Muscle layer of duodenum (tissue), 2 donors: ENCODE data around the gene EXOC1L.
A peak's percentile ranks its signal among the peaks of the same experiment; 100 is the strongest.
"Not testable (repeated sequence)": the region's sequence is repeated elsewhere in the genome, so short reads cannot be mapped to it uniquely, and the experiment has no call there.

ENCODE experiments used
- H3K27ac ChIP-seq: one replicate; pipeline ENCODE4 v1.7.0; 2013; ENCODE audit warnings: mild to moderate bottlenecking, low read length
- H3K27me3 ChIP-seq: one replicate; pipeline ENCODE4 v1.7.0; 2013; ENCODE audit warnings: low read depth, mild to moderate bottlenecking, control low read depth, low read length
- H3K36me3 ChIP-seq, 2 donors: one replicate each; pipeline ENCODE4 v1.7.0; 2013; ENCODE audit warnings: low read length in 2 of 2, control low read depth in 1 of 2, mild to moderate bottlenecking in 1 of 2; ENCODE audit not compliant: insufficient read depth in 2 of 2, control insufficient read depth in 1 of 2
- H3K4me1 ChIP-seq, 2 donors: one replicate each; pipeline ENCODE4 v1.7.0; 2013; ENCODE audit warnings: low read length in 2 of 2, mild to moderate bottlenecking in 2 of 2, control low read depth in 1 of 2, moderate library complexity in 1 of 2; ENCODE audit not compliant: insufficient read depth in 2 of 2, control insufficient read depth in 1 of 2
- H3K4me3 ChIP-seq, 2 donors: one replicate each; pipeline ENCODE4 v1.7.0; 2013; ENCODE audit warnings: low read length in 2 of 2, low read depth in 1 of 2, mild to moderate bottlenecking in 1 of 2
- H3K9me3 ChIP-seq, 2 donors: one replicate each; pipeline ENCODE4 v1.7.0; 2013; ENCODE audit warnings: low read length in 2 of 2, control low read depth in 1 of 2, mild to moderate bottlenecking in 1 of 2; ENCODE audit not compliant: control insufficient read depth in 1 of 2
- donor health status: healthy.

The EXOC1L gene

GRCh38 chr4:55838356-55838755, 18.8 kb downstream of the EXOC1L start:
- H3K27ac ChIP-seq = no peak overlapping the region
- no peaks in the 10 kb centered on the region for H3K36me3 ChIP-seq
- no peaks in the 10 kb centered on the region for H3K27me3 ChIP-seq
- no peak overlapping the region for H3K4me3 ChIP-seq
- no peaks in the 10 kb centered on the region for H3K4me1 ChIP-seq
- H3K9me3 ChIP-seq = no peaks in the 10 kb centered on the region

- H3K4me1 ChIP-seq = no peaks in the 10 kb centered on the region
- no peaks in the 10 kb centered on the region for H3K27me3 ChIP-seq
- H3K36me3 ChIP-seq = no peaks in the 10 kb centered on the region
- H3K27ac ChIP-seq = no peak overlapping the region
- no peaks in the 10 kb centered on the region for H3K9me3 ChIP-seq
- no peak overlapping the region for H3K4me3 ChIP-seq
Measured at GRCh38 chr4:55838952-55839351, 19.4 kb downstream of the EXOC1L start.

GRCh38 chr4:55840956-55841355, 21.4 kb downstream of the EXOC1L start:
- Histone ChIP-seq H3K9me3 (no peaks in the 10 kb centered on the region), H3K4me1 (no peaks in the 10 kb centered on the region), H3K36me3 (no peaks in the 10 kb centered on the region), H3K27ac (no peak overlapping the region), H3K27me3 (no peaks in the 10 kb centered on the region), H3K4me3 (no peak overlapping the region)

GRCh38 chr4:55841373-55842239, 22.0 kb downstream of the EXOC1L start:
- H3K9me3 ChIP-seq, H3K4me3 ChIP-seq: not testable (repeated sequence)

GRCh38 chr4:55842312-55842711, 22.7 kb downstream of the EXOC1L start:
- H3K36me3 ChIP-seq, H3K4me1 ChIP-seq: not testable (repeated sequence)

More at GRCh38 chr4:55841373-55842239, 22.0 kb downstream of the EXOC1L start:
- H3K27me3 ChIP-seq, H3K36me3 ChIP-seq, H3K4me1 ChIP-seq, H3K27ac ChIP-seq: not testable (repeated sequence)

GRCh38 chr4:55849724-55850123, 30.1 kb downstream of the EXOC1L start:
- H3K27ac ChIP-seq = no peak overlapping the region
- no peaks in the 10 kb centered on the region for H3K9me3 ChIP-seq
- H3K36me3 ChIP-seq = no peaks in the 10 kb centered on the region
- no peaks in the 10 kb centered on the region for H3K27me3 ChIP-seq
- no peak overlapping the region for H3K4me3 ChIP-seq
- peaks cover 4 to 13% of the 10 kb centered on the region in 2 donors for H3K4me1 ChIP-seq

More at GRCh38 chr4:55842312-55842711, 22.7 kb downstream of the EXOC1L start:
- H3K9me3 ChIP-seq, H3K4me3 ChIP-seq, H3K27ac ChIP-seq, H3K27me3 ChIP-seq: not testable (repeated sequence)

- Histone ChIP-seq H3K9me3 (no peaks in the 10 kb centered on the region), H3K4me1 (peaks cover 11 to 21% of the 10 kb centered on the region in 2 donors), H3K27ac (no peak overlapping the region), H3K36me3 (no peaks in the 10 kb centered on the region), H3K27me3 (no peaks in the 10 kb centered on the region), H3K4me3 (no peak overlapping the region)
Measured at GRCh38 chr4:55851885-55852284, 32.3 kb downstream of the EXOC1L start.

- Histone ChIP-seq H3K4me3 (peak within 1 kb of the TSS; percentile 91 to 96), H3K27me3 (no peaks in the 10 kb centered on the region), H3K36me3 (peaks cover 0 to 14% of the 10 kb centered on the region in 2 donors), H3K4me1 (peaks cover 11 to 21% of the 10 kb centered on the region in 2 donors), H3K27ac (peak within 1 kb of the TSS; percentile 78), H3K9me3 (no peaks in the 10 kb centered on the region)
Measured at GRCh38 chr4:55853484-55854046, 34.0 kb downstream of the EXOC1L start, which contains the start of gene EXOC1. Gene EXOC1 (plus strand): TSS chr4:55853648. CDS start chr4:55858324, 4,676 bp downstream.

GRCh38 chr4:55854129-55854528, 34.5 kb downstream of the EXOC1L start:
- H3K27me3 ChIP-seq = no peaks in the 10 kb centered on the region
- peaks cover 0 to 14% of the 10 kb centered on the region in 2 donors for H3K36me3 ChIP-seq
- H3K4me3 ChIP-seq = peak overlapping the region; percentile 91 to 96
- no peaks in the 10 kb centered on the region for H3K9me3 ChIP-seq
- peaks cover 11 to 21% of the 10 kb centered on the region in 2 donors for H3K4me1 ChIP-seq
- no peak overlapping the region for H3K27ac ChIP-seq

GRCh38 chr4:55857586-55857985, 38.0 kb downstream of the EXOC1L start:
- no peak overlapping the region for H3K4me3 ChIP-seq
- no peaks in the 10 kb centered on the region for H3K9me3 ChIP-seq
- H3K4me1 ChIP-seq = peaks cover 11 to 19% of the 10 kb centered on the region in 2 donors
- H3K27ac ChIP-seq = no peak overlapping the region
- H3K36me3 ChIP-seq = peaks cover 5 to 21% of the 10 kb centered on the region in 2 donors
- no peaks in the 10 kb centered on the region for H3K27me3 ChIP-seq

GRCh38 chr4:55859711-55860110, 40.1 kb downstream of the EXOC1L start:
- Histone ChIP-seq H3K27me3 (no peaks in the 10 kb centered on the region), H3K4me3 (no peak overlapping the region), H3K27ac (no peak overlapping the region), H3K4me1 (peaks cover 7 to 8% of the 10 kb centered on the region in 2 donors), H3K36me3 (peaks cover 5 to 33% of the 10 kb centered on the region in 2 donors), H3K9me3 (no peaks in the 10 kb centered on the region)
